IMR-90 (cell line): ENCODE measurements around the gene GAL. TPM values are rescaled to one million over a fixed set of nuclear protein-coding genes. Genes with fewer than 3 reads are reported as not detected.

Source experiments
- ATAC-seq: fragments of 200-7000 bp; cut with Tn5 transposase; 2 replicates; pipeline ENCODE4 v1.9.1; 2020; ENCODE audit warnings: low read depth, mild to moderate bottlenecking, moderate library complexity
- BruUV-seq: library from RNA; stranded (reverse); fragments of 400-500 nt; replicated peaks from 2 replicates; lab custom pipeline; 2021; lab: Mats Ljungman, UMichigan
- CTCF ChIA-PET: fragments of 300-600 bp; formaldehyde crosslinking; extraction: SDS; loops from one replicate; lab custom pipeline; 2021; ENCODE audit warnings: antibody characterized with exemption; lab: Yijun Ruan, JAX
- POLR2A ChIA-PET: fragments of 300-600 bp; sonication (Branson Sonifier 250); formaldehyde crosslinking; loops from one replicate; lab custom pipeline; 2022; ENCODE audit warnings: antibody characterized with exemption; ENCODE audit not compliant: unreplicated experiment; lab: Charles Lee
- DNase-seq: peaks from one replicate; pipeline ENCODE4 v3.0.0; 2013
- H2AFZ ChIP-seq: replicated peaks from 2 replicates; pipeline ENCODE3; 2013; ENCODE audit warnings: low read length, mild to moderate bottlenecking; ENCODE audit not compliant: poor library complexity
- H2AK5ac ChIP-seq: 2 replicates; pipeline ENCODE4 v1.6.1; 2013; ENCODE audit warnings: low read depth, low read length, inconsistent platforms
- H2AK9ac ChIP-seq: replicated peaks from 2 replicates; pipeline ENCODE3; 2013; ENCODE audit warnings: mild to moderate bottlenecking, low read depth, low read length, moderate library complexity; ENCODE audit not compliant: poor library complexity
- H2BK120ac ChIP-seq: 2 replicates; pipeline ENCODE4 v1.6.1; 2013; ENCODE audit warnings: low read depth, low read length, inconsistent platforms
- H2BK15ac ChIP-seq: 3 replicates; pipeline ENCODE4 v1.6.1; 2013; ENCODE audit warnings: low read depth, low read length, inconsistent platforms
- H2BK20ac ChIP-seq: 2 replicates; pipeline ENCODE4 v1.6.1; 2013; ENCODE audit warnings: low read depth, mild to moderate bottlenecking, inconsistent platforms, low read length, moderate library complexity
- H2BK5ac ChIP-seq: 2 replicates; pipeline ENCODE4 v1.6.1; 2013; ENCODE audit warnings: mild to moderate bottlenecking, low read depth, low read length, inconsistent platforms; ENCODE audit not compliant: poor library complexity, severe bottlenecking
- H3K14ac ChIP-seq: replicated peaks from 2 replicates; pipeline ENCODE4 v1.6.1; 2013; ENCODE audit warnings: low read depth, low read length, inconsistent platforms
- H3K18ac ChIP-seq: 2 replicates; pipeline ENCODE4 v1.6.1; 2013; ENCODE audit warnings: low read depth, low read length, control low read depth
- H3K23ac ChIP-seq: 2 replicates; pipeline ENCODE4 v1.6.1; 2013; ENCODE audit warnings: low read depth, low read length, inconsistent platforms
- H3K27ac ChIP-seq: 2 replicates; pipeline ENCODE4 v1.5.1; 2013; ENCODE audit warnings: mild to moderate bottlenecking, control low read depth, low read length; ENCODE audit not compliant: insufficient read depth
- H3K27me3 ChIP-seq: 2 replicates; pipeline ENCODE4 v1.6.1; 2013; ENCODE audit warnings: low read length; ENCODE audit not compliant: control insufficient read depth, insufficient read depth
- H3K36me3 ChIP-seq: 2 replicates; pipeline ENCODE4 v1.6.1; 2013; ENCODE audit warnings: low read length, mixed read lengths; ENCODE audit not compliant: control insufficient read depth, insufficient read depth
- H3K4ac ChIP-seq: 2 replicates; pipeline ENCODE4 v1.6.1; 2013; ENCODE audit warnings: low read depth, low read length, inconsistent platforms
- H3K4me1 ChIP-seq: 2 replicates; pipeline ENCODE4 v1.6.1; 2013; ENCODE audit warnings: low read length, mixed read lengths; ENCODE audit not compliant: control insufficient read depth, insufficient read depth
- H3K4me2 ChIP-seq: 2 replicates; pipeline ENCODE4 v1.6.1; 2013; ENCODE audit warnings: low read depth, mild to moderate bottlenecking, control low read depth, low read length, moderate library complexity
- H3K4me3 ChIP-seq: 2 replicates; pipeline ENCODE4 v1.5.1; 2013; ENCODE audit warnings: low read depth, mild to moderate bottlenecking, control low read depth, low read length, moderate library complexity; ENCODE audit not compliant: insufficient read depth
- H3K56ac ChIP-seq: 2 replicates; pipeline ENCODE4 v1.6.1; 2013; ENCODE audit warnings: low read length, inconsistent platforms; ENCODE audit not compliant: insufficient read depth; ENCODE audit errors: extremely low read depth
- H3K79me1 ChIP-seq, 2 experiments: 2 replicates each; pipeline ENCODE4 v1.6.1; 2013; ENCODE audit warnings: low read length in 2 of 2, inconsistent platforms in 1 of 2, low read depth in 1 of 2
- H3K9ac ChIP-seq: 2 replicates; pipeline ENCODE4 v1.6.1; 2013; ENCODE audit warnings: low read depth, low read length, control low read depth
- H3K9me1 ChIP-seq: 2 replicates; pipeline ENCODE4 v1.6.1; 2013; ENCODE audit warnings: low read length, inconsistent platforms; ENCODE audit not compliant: insufficient read depth
- H3K9me3 ChIP-seq: 2 replicates; pipeline ENCODE4 v1.6.1; 2013; ENCODE audit warnings: low read length; ENCODE audit not compliant: control insufficient read depth, insufficient read depth
- H4K20me1 ChIP-seq: 2 replicates; pipeline ENCODE4 v1.6.1; 2013; ENCODE audit warnings: low read length, inconsistent platforms; ENCODE audit not compliant: insufficient read depth
- H4K5ac ChIP-seq: 2 replicates; pipeline ENCODE4 v1.6.1; 2013; ENCODE audit warnings: mild to moderate bottlenecking, low read depth, low read length, control low read depth
- H4K8ac ChIP-seq, 2 experiments: 2 replicates each; pipeline ENCODE4 v1.6.1; 2013; ENCODE audit warnings: low read depth in 2 of 2, low read length in 2 of 2, control low read depth in 1 of 2, inconsistent platforms in 1 of 2
- H4K91ac ChIP-seq: 2 replicates; pipeline ENCODE4 v1.6.1; 2013; ENCODE audit warnings: low read depth, low read length, inconsistent platforms; ENCODE audit not compliant: insufficient read depth
- BHLHE40 ChIP-seq: fragments of 150-350 bp; IDR thresholded peaks from 2 replicates; pipeline ENCODE4 v1.6.1; 2016; ENCODE audit warnings: mild to moderate bottlenecking, low read depth, low read length
- CEBPB ChIP-seq: IDR thresholded peaks from 2 replicates; pipeline ENCODE4 v1.6.1; 2012; ENCODE audit warnings: low read depth, low read length, improper control_type of control experiment
- CHD1 ChIP-seq: IDR thresholded peaks from 2 replicates; pipeline ENCODE4 v1.6.1; 2012; ENCODE audit warnings: low read depth, low read length, improper control_type of control experiment
- CTCF ChIP-seq: conservative IDR thresholded peaks from 2 replicates; pipeline ENCODE4 v1.5.1; 2012; ENCODE audit warnings: mild to moderate bottlenecking, low read depth, low read length, improper control_type of control experiment
- ELK1 ChIP-seq: fragments of 150-350 bp; IDR thresholded peaks from 2 replicates; pipeline ENCODE4 v1.6.1; 2016; ENCODE audit warnings: low read depth, mild to moderate bottlenecking, low read length, moderate library complexity, borderline replicate concordance
- FOS ChIP-seq: fragments of 150-350 bp; IDR thresholded peaks from 2 replicates; pipeline ENCODE4 v1.6.1; 2016; ENCODE audit warnings: low read depth, low read length
- MAFK ChIP-seq: IDR thresholded peaks from 2 replicates; pipeline ENCODE4 v1.6.1; 2012; ENCODE audit warnings: low read depth, low read length, improper control_type of control experiment
- MAZ ChIP-seq: IDR thresholded peaks from 2 replicates; pipeline ENCODE4 v1.6.1; 2012; ENCODE audit warnings: low read depth, mild to moderate bottlenecking, low read length, improper control_type of control experiment, moderate library complexity, borderline replicate concordance
- MXI1 ChIP-seq: IDR thresholded peaks from 2 replicates; pipeline ENCODE4 v1.6.1; 2012; ENCODE audit warnings: low read depth, mild to moderate bottlenecking, low read length, moderate library complexity, borderline replicate concordance
- NFE2L2 ChIP-seq: fragments of 150-350 bp; IDR thresholded peaks from 2 replicates; pipeline ENCODE4 v1.6.1; 2016; ENCODE audit warnings: low read depth, mild to moderate bottlenecking, low read length
- POLR2A ChIP-seq: IDR thresholded peaks from 2 replicates; pipeline ENCODE4 v1.6.1; 2012; ENCODE audit warnings: mild to moderate bottlenecking, low read depth, low read length
- RAD21 ChIP-seq: IDR thresholded peaks from 2 replicates; pipeline ENCODE4 v1.6.1; 2012; ENCODE audit warnings: low read length, improper control_type of control experiment
- RCOR1 ChIP-seq: IDR thresholded peaks from 2 replicates; pipeline ENCODE4 v1.6.1; 2012; ENCODE audit warnings: mild to moderate bottlenecking, low read length, improper control_type of control experiment; ENCODE audit not compliant: insufficient replicate concordance
- RFX5 ChIP-seq: IDR thresholded peaks from 2 replicates; pipeline ENCODE4 v1.8.0; 2012; ENCODE audit warnings: low read depth, mild to moderate bottlenecking, low read length, moderate library complexity
- SMC3 ChIP-seq: fragments of 150-350 bp; IDR thresholded peaks from 2 replicates; pipeline ENCODE4 v1.6.1; 2016; ENCODE audit warnings: low read depth, mild to moderate bottlenecking, antibody characterized with exemption, low read length, moderate library complexity
- USF2 ChIP-seq: fragments of 150-350 bp; IDR thresholded peaks from 2 replicates; pipeline ENCODE4 v1.6.1; 2017; ENCODE audit warnings: mild to moderate bottlenecking, antibody characterized with exemption, low read length, low read depth
- WGBS, 2 experiments: methylation state at CpG; one replicate each; pipeline versions ENCODE4 v1.1.5 to v1.1.7; 2013; ENCODE audit warnings: missing lambda C conversion rate in 2 of 2; ENCODE audit not compliant: insufficient read length in 1 of 2; ENCODE audit errors: extremely low coverage in 2 of 2; 5-methylcytosine and 5-hydroxymethylcytosine counted together
- dilution Hi-C: fragments of 300-500 bp; cut with HindIII; formaldehyde crosslinking; loops from one replicate; pipeline ENCODE4 v1.14.3; 2018; ENCODE audit warnings: low sequenced_read_pairs; ENCODE audit not compliant: unreplicated experiment
- in situ Hi-C: fragments of 300-500 bp; cut with MboI; formaldehyde crosslinking; loops from 3 replicates; pipeline ENCODE4 v1.14.3; 2019; ENCODE audit warnings: low sequenced_read_pairs, inconsistent platforms, mixed read lengths
- intact Hi-C: fragments of 100-400 bp; cut with micrococcal nuclease; formaldehyde crosslinking; loops from 2 replicates; pipeline ENCODE4 v1.10.0; 2022
- polyA plus RNA-seq, 3 experiments: library from polyadenylated mRNA; depleted of rRNA; stranded (reverse); fragments of >200 nt; gene quantifications; 2 replicates each; pipeline ENCODE4 v1.2.3, GENCODE V29; 2012; ENCODE audit warnings: low replicate concordance in 1 of 3
- total RNA-seq: library from RNA; depleted of rRNA; stranded (reverse); fragments of >200 nt; gene quantifications from 2 replicates; pipeline ENCODE4 v1.2.3, GENCODE V29; 2012

GAL gene
- total and polyA plus RNA-seq, 2 of the 4 experiments (the other 2 are of a cell fraction), result 2.0 TPM; not detected in 1

GRCh38 chr11:68686486-68686885, 2.1 kb downstream of the GAL start:
- no peak overlapping the region for H2BK20ac ChIP-seq
- POLR2A ChIA-PET, result interaction anchor here (0.5 kb wide), 1 partner anchor 1585 kb away, joined by 6 read pairs; no protein-coding TSS in a partner anchor
- H4K91ac ChIP-seq, result no peak overlapping the region
- H3K4me2 ChIP-seq, result no peak overlapping the region
- TF ChIP-seq CTCF (no peak), CHD1 (no peak), ELK1 (no peak), MAZ (no peak), MXI1 (no peak), NFE2L2 (no peak), POLR2A (no peak), RFX5 (no peak), BHLHE40 (no peak), SMC3 (no peak), RAD21 (no peak), MAFK (no peak), FOS (no peak), USF2 (no peak), CEBPB (no peak), RCOR1 (no peak)
- H2AK5ac ChIP-seq, result no peak overlapping the region
- no TSS peak for BruUV-seq
- H3K4me1 ChIP-seq, result peaks cover 3% of the 10 kb centered on the region; the same call in 1 of the 2 replicates
- CTCF ChIA-PET, result no interaction called here
- ATAC-seq (no peak), DNase-seq (no peak)
- no peak overlapping the region for H2BK120ac ChIP-seq
- no peak overlapping the region for H2BK5ac ChIP-seq
- no peak overlapping the region for H3K14ac ChIP-seq
- no peak overlapping the region for H2AFZ ChIP-seq
- no peak overlapping the region for H3K4me3 ChIP-seq
- H4K5ac ChIP-seq, result no peak overlapping the region
- H3K36me3 ChIP-seq, result no peaks in the 10 kb centered on the region
- H2BK15ac ChIP-seq, result no peak overlapping the region
- H3K56ac ChIP-seq, result no peak overlapping the region
- H3K23ac ChIP-seq, result no peak overlapping the region
- H4K8ac ChIP-seq, result no peak overlapping the region
- no peaks in the 10 kb centered on the region; the same call in 1 of the 2 replicates for H4K20me1 ChIP-seq
- intact Hi-C loops, result no loop called here
- WGBS, 2 experiments, result 86% methylated on average over 8 of the region's 12 CpGs; no CpG with 5 or more reads in 1 of the 2 experiments
- H3K79me1 ChIP-seq, result no peaks in the 10 kb centered on the region
- no peaks in the 10 kb centered on the region for H3K9me3 ChIP-seq
- H3K9me1 ChIP-seq, result no peaks in the 10 kb centered on the region; the same call in 1 of the 2 replicates
- H3K4ac ChIP-seq, result no peak overlapping the region
- H2AK9ac ChIP-seq, result no peak overlapping the region
- no peak overlapping the region for H3K18ac ChIP-seq
- dilution Hi-C loops, result no loop called here
- in situ Hi-C loops, result no loop called here
- peaks cover 62% of the 10 kb centered on the region for H3K27me3 ChIP-seq
- H3K9ac ChIP-seq, result no peak overlapping the region
- no peak overlapping the region for H3K27ac ChIP-seq
